ENCODE data around the gene CMBL. TPM values are rescaled to one million over a fixed set of nuclear protein-coding genes. Genes with fewer than 3 reads are reported as not detected.

The CMBL gene
- total RNA-seq, 1 donor from 2014 or later = 32.9 TPM

DNA sequence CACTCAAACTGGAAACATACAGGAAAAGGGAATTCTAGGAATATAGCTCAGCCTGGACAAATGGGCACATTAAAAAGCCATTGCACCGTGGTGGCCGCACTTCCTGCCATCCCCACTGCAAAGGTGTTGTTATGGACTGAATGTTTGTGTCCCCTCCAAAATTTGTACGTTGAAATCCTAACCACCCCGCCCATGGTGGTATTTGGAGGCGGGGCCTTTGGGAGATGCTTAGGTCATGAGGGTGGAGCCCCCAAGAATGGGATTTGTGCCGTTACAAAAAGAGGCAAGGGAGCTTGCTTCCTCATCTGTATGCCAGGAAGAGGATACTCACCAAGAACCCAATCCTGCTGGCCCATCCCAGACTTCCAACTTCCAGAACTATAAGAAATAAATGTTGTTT, 1.1 kb upstream of the CMBL start:
- no peak for DNase-seq (ENCODE audit: extremely low spot score, unreplicated experiment)
- H3K4me3 Mint-ChIP-seq = peak overlapping the region; percentile 77
- H3K27ac Mint-ChIP-seq = no peak overlapping the region
- TF ChIP-seq, protein P1, sequence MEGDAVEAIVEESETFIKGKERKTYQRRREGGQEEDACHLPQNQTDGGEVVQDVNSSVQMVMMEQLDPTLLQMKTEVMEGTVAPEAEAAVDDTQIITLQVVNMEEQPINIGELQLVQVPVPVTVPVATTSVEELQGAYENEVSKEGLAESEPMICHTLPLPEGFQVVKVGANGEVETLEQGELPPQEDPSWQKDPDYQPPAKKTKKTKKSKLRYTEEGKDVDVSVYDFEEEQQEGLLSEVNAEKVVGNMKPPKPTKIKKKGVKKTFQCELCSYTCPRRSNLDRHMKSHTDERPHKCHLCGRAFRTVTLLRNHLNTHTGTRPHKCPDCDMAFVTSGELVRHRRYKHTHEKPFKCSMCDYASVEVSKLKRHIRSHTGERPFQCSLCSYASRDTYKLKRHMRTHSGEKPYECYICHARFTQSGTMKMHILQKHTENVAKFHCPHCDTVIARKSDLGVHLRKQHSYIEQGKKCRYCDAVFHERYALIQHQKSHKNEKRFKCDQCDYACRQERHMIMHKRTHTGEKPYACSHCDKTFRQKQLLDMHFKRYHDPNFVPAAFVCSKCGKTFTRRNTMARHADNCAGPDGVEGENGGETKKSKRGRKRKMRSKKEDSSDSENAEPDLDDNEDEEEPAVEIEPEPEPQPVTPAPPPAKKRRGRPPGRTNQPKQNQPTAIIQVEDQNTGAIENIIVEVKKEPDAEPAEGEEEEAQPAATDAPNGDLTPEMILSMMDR (conservative IDR thresholded peaks at IDR 0.05) = no peak
- H3K36me3 Mint-ChIP-seq = peaks cover 6% of the 10 kb centered on the region
- H3K27me3 Mint-ChIP-seq = peaks cover 11% of the 10 kb centered on the region
- peaks cover 38% of the 10 kb centered on the region for H3K4me1 Mint-ChIP-seq (ENCODE audit: unreplicated experiment)
- no peaks in the 10 kb centered on the region for H3K9me3 Mint-ChIP-seq

- peaks cover 40% of the 10 kb centered on the region for H3K4me1 Mint-ChIP-seq (ENCODE audit: unreplicated experiment)
- peak overlapping the region; percentile 63 for H3K27ac Mint-ChIP-seq
- no peak for DNase-seq (ENCODE audit: extremely low spot score, unreplicated experiment)
- no peaks in the 10 kb centered on the region for H3K9me3 Mint-ChIP-seq
- peaks cover 14% of the 10 kb centered on the region for H3K36me3 Mint-ChIP-seq
- TF ChIP-seq, protein P1 (conservative IDR thresholded peaks at IDR 0.05) = no peak
- H3K4me3 Mint-ChIP-seq = peak overlapping the region; percentile 91
- peaks cover 3% of the 10 kb centered on the region for H3K27me3 Mint-ChIP-seq
These were observed 896 bp downstream of the CMBL start for GRCh38 chr5:10306806-10307205.

- H3K36me3 Mint-ChIP-seq = peaks cover 14% of the 10 kb centered on the region
- peak overlapping the region; percentile 91 for H3K4me3 Mint-ChIP-seq
- no peaks in the 10 kb centered on the region for H3K9me3 Mint-ChIP-seq
- TF ChIP-seq, protein P1 (conservative IDR thresholded peaks at IDR 0.05) = no peak
- peaks cover 36% of the 10 kb centered on the region for H3K4me1 Mint-ChIP-seq (ENCODE audit: unreplicated experiment)
- H3K27me3 Mint-ChIP-seq = peaks cover 3% of the 10 kb centered on the region
- no peak for DNase-seq (ENCODE audit: extremely low spot score, unreplicated experiment)
- H3K27ac Mint-ChIP-seq = peak overlapping the region; percentile 66
These were observed 1.6 kb downstream of the CMBL start for GRCh38 chr5:10306114-10306513.

DNA sequence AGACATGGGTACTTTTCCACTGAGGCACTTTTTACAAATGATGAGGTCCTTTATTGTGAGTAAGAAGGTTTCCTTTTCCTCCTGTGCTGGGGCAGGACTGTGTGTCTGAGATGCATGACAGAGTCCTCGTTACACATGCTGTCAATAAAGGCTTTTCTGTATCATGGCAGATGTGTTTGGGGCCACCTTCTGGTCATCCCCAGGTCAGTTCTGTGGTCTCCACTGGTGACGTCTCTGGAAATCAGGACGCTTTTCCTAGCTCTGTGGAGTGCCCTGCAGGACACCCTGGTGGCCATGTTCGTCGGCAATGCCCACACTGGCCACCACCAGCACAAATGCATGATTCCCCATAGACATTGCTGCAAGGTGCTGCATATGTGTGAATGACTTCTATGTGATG, 2.8 kb downstream of the CMBL start:
- TF ChIP-seq, protein P1 (conservative IDR thresholded peaks at IDR 0.05) = peak; percentile 41
- no peaks in the 10 kb centered on the region for H3K9me3 Mint-ChIP-seq
- no peak for DNase-seq (ENCODE audit: extremely low spot score, unreplicated experiment)
- H3K27me3 Mint-ChIP-seq = peaks cover 3% of the 10 kb centered on the region
- H3K4me3 Mint-ChIP-seq = peak overlapping the region; percentile 31
- H3K36me3 Mint-ChIP-seq = peaks cover 16% of the 10 kb centered on the region
- peaks cover 26% of the 10 kb centered on the region for H3K4me1 Mint-ChIP-seq (ENCODE audit: unreplicated experiment)
- no peak overlapping the region for H3K27ac Mint-ChIP-seq

GRCh38 chr5:10303699-10304170, 4.0 kb downstream of the CMBL start:
- no peak for DNase-seq (ENCODE audit: extremely low spot score, unreplicated experiment)
- H3K27ac Mint-ChIP-seq = peak overlapping the region; percentile 45
- H3K4me3 Mint-ChIP-seq = no peak overlapping the region
- H3K27me3 Mint-ChIP-seq = peaks cover 3% of the 10 kb centered on the region
- TF ChIP-seq, protein P1 (conservative IDR thresholded peaks at IDR 0.05) = no peak
- peaks cover 22% of the 10 kb centered on the region for H3K36me3 Mint-ChIP-seq
- H3K4me1 Mint-ChIP-seq (ENCODE audit: unreplicated experiment) = peaks cover 25% of the 10 kb centered on the region
- no peaks in the 10 kb centered on the region for H3K9me3 Mint-ChIP-seq

DNA sequence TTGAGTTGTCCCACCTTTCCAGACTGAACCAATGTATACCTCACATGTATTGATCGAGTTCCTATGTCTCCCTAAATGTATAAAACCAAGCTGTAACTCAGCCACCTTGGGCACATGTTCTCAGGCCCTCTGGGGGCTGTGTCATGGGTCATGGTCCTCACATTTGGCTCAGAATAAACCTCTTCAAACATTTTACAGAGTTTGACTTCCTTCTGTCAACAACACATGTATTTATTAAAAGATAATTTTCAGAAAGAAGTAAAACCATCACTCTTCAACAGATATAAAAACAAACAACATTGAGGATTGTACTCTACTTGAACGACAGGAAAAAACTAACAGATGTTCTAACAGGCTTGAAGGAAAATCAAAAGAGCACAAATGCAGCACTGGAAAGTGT, 4.5 kb downstream of the CMBL start:
- Mint-ChIP-seq H3K27ac (no peak overlapping the region), H3K4me1 (ENCODE audit: unreplicated experiment) (peaks cover 22% of the 10 kb centered on the region), H3K36me3 (peaks cover 24% of the 10 kb centered on the region), H3K9me3 (no peaks in the 10 kb centered on the region), H3K4me3 (no peak overlapping the region), H3K27me3 (peaks cover 3% of the 10 kb centered on the region)
- TF ChIP-seq, protein P1 (conservative IDR thresholded peaks at IDR 0.05) = no peak
- DNase-seq (ENCODE audit: extremely low spot score, unreplicated experiment) = no peak
